HG03108 (cell line): ENCODE data around the gene LIPA.
"Not testable (repeated sequence)": the region's sequence is repeated elsewhere in the genome, so short reads cannot be mapped to it uniquely, and the experiment has no call there.

ENCODE experiments used
- ATAC-seq: cut with Tn5 transposase; IDR thresholded peaks from one replicate; pipeline ENCODE4 v1.9.1; 2021; ENCODE audit warnings: moderate library complexity; ENCODE audit not compliant: unreplicated experiment

Gene LIPA

GRCh38 chr10:89171263-89171872, 80.2 kb downstream of the LIPA start:
- no peak for ATAC-seq

GRCh38 chr10:89168354-89168900, 83.1 kb downstream of the LIPA start:
- not testable (repeated sequence) for ATAC-seq

GRCh38 chr10:89167915-89168314, 83.7 kb downstream of the LIPA start:
- ATAC-seq = no peak

DNA sequence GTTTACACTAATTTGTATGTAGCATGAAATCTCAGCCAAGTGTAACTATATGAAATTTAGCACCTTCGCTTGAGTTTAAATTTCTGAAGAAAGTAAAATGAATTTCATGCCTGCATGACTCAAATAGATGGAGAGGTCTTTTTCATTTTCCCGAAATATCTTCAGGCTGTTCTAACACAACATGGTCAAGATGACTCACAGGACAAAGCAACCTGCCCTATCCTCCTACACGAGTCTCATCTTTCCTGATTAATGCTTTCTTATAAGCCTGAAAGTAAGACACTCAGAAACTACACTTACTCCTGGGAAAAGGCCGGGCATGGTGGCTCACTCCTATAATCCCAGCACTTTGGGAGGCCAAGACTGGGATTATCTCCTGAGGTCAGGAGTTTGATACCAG, 85.7 kb downstream of the LIPA start:
- no peak for ATAC-seq

GRCh38 chr10:89164920-89165319, 86.7 kb downstream of the LIPA start:
- no peak for ATAC-seq

GRCh38 chr10:89164080-89164479, 87.5 kb downstream of the LIPA start:
- peak; percentile 24 for ATAC-seq
